ENCODE data around the gene MACROD2.

DNA sequence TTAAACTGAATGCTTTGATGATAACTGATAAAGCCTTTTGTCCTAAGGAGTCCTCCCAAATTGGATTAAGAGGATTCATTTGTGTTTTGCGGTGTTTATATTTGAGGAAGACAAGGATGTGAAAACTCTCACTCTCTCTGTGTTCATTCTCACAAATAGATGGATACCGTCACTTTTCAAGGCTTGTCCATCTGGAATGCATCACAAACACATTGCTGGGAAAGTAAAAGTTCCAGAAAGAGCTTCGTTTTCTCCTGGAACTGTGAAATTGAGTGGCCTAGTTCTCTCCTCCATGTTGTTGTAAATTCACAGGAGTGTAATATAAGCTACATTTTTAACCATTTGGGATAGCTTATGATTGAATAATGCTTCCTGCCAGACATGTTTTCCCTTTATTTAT lies 923.7 kb downstream of the MACROD2 start:
- TF ChIP-seq, protein P1, sequence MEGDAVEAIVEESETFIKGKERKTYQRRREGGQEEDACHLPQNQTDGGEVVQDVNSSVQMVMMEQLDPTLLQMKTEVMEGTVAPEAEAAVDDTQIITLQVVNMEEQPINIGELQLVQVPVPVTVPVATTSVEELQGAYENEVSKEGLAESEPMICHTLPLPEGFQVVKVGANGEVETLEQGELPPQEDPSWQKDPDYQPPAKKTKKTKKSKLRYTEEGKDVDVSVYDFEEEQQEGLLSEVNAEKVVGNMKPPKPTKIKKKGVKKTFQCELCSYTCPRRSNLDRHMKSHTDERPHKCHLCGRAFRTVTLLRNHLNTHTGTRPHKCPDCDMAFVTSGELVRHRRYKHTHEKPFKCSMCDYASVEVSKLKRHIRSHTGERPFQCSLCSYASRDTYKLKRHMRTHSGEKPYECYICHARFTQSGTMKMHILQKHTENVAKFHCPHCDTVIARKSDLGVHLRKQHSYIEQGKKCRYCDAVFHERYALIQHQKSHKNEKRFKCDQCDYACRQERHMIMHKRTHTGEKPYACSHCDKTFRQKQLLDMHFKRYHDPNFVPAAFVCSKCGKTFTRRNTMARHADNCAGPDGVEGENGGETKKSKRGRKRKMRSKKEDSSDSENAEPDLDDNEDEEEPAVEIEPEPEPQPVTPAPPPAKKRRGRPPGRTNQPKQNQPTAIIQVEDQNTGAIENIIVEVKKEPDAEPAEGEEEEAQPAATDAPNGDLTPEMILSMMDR (IDR thresholded peaks at IDR 0.05) = no peak
- TF ChIP-seq POLR2A (IDR thresholded peaks at IDR 0.05) = no peak
